SH-SY5Y (cell line): ENCODE data around the gene GP5.

Experiments
- GATA2 ChIP-seq: IDR thresholded peaks from 2 replicates; pipeline ENCODE4 v1.6.1; 2011; ENCODE audit warnings: mild to moderate bottlenecking, low read depth, low read length
- GATA3 ChIP-seq: IDR thresholded peaks from 2 replicates; pipeline ENCODE4 v1.6.1; 2011; ENCODE audit warnings: low read depth, mild to moderate bottlenecking, low read length, moderate library complexity

DNA sequence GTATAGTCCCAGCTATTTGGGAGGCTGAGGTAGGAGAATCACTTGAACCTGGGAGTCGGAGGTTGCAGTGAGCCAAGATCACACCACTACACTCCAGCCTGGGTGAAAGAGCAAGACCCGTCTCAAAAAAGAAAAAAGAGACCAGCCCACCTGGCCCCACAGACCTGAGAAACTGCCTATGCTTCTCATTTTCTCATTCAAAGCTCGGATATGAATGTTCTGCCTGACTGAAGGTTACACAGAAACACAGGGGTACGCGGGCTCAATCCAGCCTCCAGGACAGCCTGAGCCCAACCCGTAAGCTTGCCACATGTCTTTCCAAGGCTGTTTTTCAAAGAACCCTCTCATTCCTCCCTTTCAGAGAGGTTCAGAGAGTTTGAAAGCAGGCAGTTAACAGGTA lies 19.8 kb downstream of the GP5 start:
- TF ChIP-seq GATA2: no peak
- no peak for TF ChIP-seq GATA3
